Suprapubic skin (tissue), 4 donors: ENCODE data around the gene NEMF.

ENCODE experiments used
- POLR2A ChIP-seq, 2 donors: fragments of 450-650 bp; IDR thresholded peaks; one replicate each; pipeline ENCODE4 v1.6.1; 2017; ENCODE audit warnings: antibody characterized with exemption in 2 of 2, mild to moderate bottlenecking in 2 of 2, moderate library complexity in 2 of 2
- POLR2AphosphoS5 ChIP-seq, 3 donors: sonication (generic); formaldehyde crosslinking; IDR thresholded peaks; one replicate each; pipeline ENCODE4 v1.6.1; 2017; ENCODE audit warnings: antibody characterized with exemption in 3 of 3

DNA sequence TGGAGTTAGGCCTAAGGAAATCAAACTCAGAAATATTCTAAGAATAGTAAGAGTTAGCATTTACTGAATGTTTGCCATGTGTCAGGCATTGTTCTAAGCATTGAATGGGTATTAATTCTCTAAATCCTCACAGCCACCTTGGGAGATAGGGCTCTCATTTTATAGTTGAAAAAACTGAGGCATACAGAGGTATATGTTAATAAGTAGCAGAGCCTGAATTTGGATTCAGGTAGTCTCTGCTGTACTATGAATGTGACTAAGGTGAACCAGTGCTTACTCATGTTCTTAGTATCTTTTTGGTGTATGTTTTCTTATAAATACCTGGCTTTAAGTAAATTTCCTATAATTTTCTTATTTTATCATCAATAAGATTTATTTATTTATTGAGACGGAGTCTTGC is 48.4 kb upstream of the NEMF start:
- no peak for TF ChIP-seq POLR2A (IDR thresholded peaks at IDR 0.05)
- TF ChIP-seq POLR2AphosphoS5 (IDR thresholded peaks at IDR 0.05), result no peak
